Stomach (tissue), 9 donors: ENCODE measurements around the gene RANBP17. TPM values are rescaled to one million over a fixed set of nuclear protein-coding genes. Genes with fewer than 3 reads are reported as not detected.

Source experiments
- DNase-seq, 2 donors: peaks; one replicate each; pipeline versions ENCODE4 v3.0.0 to v3.0.0-alpha.2; 2013 to 2019
- H3K27ac ChIP-seq, 5 donors: fragments of 200-600 bp in 4 of 5; sonication (generic) in 4 of 5; one replicate each; pipeline ENCODE4 v1.5.1; 2013 to 2019; ENCODE audit warnings: mild to moderate bottlenecking in 1 of 5, moderate library complexity in 1 of 5
- H3K27me3 ChIP-seq, 3 donors: fragments of 200-600 bp; sonication (generic); one replicate each; pipeline ENCODE4 v1.5.1; 2017 to 2019; ENCODE audit warnings: mixed run types in 1 of 3
- H3K36me3 ChIP-seq, 4 donors: fragments of 200-600 bp; sonication (generic); 1 replicate in 3 of 4; 2 replicates in 1 of 4; pipeline ENCODE4 v1.5.1; 2016 to 2019
- H3K4me1 ChIP-seq, 4 donors: fragments of 200-600 bp; sonication (generic); one replicate each; pipeline ENCODE4 v1.5.1; 2016 to 2019
- H3K4me3 ChIP-seq, 4 donors: fragments of 200-600 bp; sonication (generic) in 3 of 4; one replicate each; pipeline ENCODE4 v1.5.1; 2016 to 2019; ENCODE audit warnings: mild to moderate bottlenecking in 1 of 4
- H3K9me3 ChIP-seq, 4 donors: fragments of 200-600 bp; sonication (generic); one replicate each; pipeline ENCODE4 v1.5.1; 2016 to 2019
- CTCF ChIP-seq, 7 experiments: fragments of 450-650 bp in 4 of 7; fragments of 200-600 bp in 3 of 7; sonication (generic) in 3 of 7; IDR thresholded peaks; one replicate each; pipeline ENCODE4 v1.5.1; 2016 to 2019; ENCODE audit warnings: antibody characterized with exemption in 7 of 7, control low read depth in 2 of 7, mild to moderate bottlenecking in 1 of 7
- EP300 ChIP-seq: sonication (generic); formaldehyde crosslinking; IDR thresholded peaks from one replicate; pipeline ENCODE4 v1.6.1; 2017; ENCODE audit warnings: antibody characterized with exemption
- POLR2A ChIP-seq, 4 donors: fragments of 450-650 bp; IDR thresholded peaks; one replicate each; pipeline ENCODE4 v1.6.1; 2016; ENCODE audit warnings: antibody characterized with exemption in 4 of 4, control low read depth in 2 of 4, mild to moderate bottlenecking in 1 of 4, moderate library complexity in 1 of 4
- POLR2AphosphoS5 ChIP-seq, 3 donors: sonication (generic); formaldehyde crosslinking; IDR thresholded peaks; one replicate each; pipeline ENCODE4 v1.6.1; 2016; ENCODE audit warnings: antibody characterized with exemption in 3 of 3
- WGBS, 5 donors: extraction: QIAGEN DNeasy Blood & Tissue Kit in 3 of 5; methylation state at CpG; one replicate each; pipeline versions ENCODE4 v1.1.5 to v1.1.7; 2013 to 2018; 5-methylcytosine and 5-hydroxymethylcytosine counted together
- intact Hi-C: fragments of 100-400 bp; cut with DNase I; formaldehyde crosslinking; loops from one replicate; pipeline ENCODE4 v1.15.1; 2023; ENCODE audit warnings: low total_unique reads
- polyA plus RNA-seq, 3 donors: library from polyadenylated mRNA; stranded (reverse); fragments of 200-250 nt; gene quantifications; one replicate each; pipeline ENCODE4 v1.2.3, GENCODE V29; 2013
- total RNA-seq, 5 donors: library from RNA; depleted of rRNA; stranded (reverse); fragments of >200 nt; gene quantifications; one replicate each; pipeline versions ENCODE4 v1.1.0 to v1.2.3, GENCODE V29; 2014 to 2016
- donor health status: healthy with polysubstance abuse.
- donor health status: Bipolar disorder and iron deficiency.
- donor health status: healthy.

The RANBP17 gene
- total and polyA plus RNA-seq, 8 donors: 1.4 to 75.6 (median 10.5) TPM

GRCh38 chr5:171310212-171310818, 448.5 kb downstream of the RANBP17 start:
- Histone ChIP-seq H3K27me3 (peaks cover 79 to 100% (median 95%) of the 10 kb centered on the region in 3 donors), H3K9me3 (peaks cover 0 to 10% (median 0%) of the 10 kb centered on the region in 4 donors), H3K27ac (no peak overlapping the region), H3K36me3 (no peaks in the 10 kb centered on the region), H3K4me3 (peak overlapping the region in 2 of 4 donors; percentile 11 to 19), H3K4me1 (peaks cover 45 to 73% (median 63%) of the 10 kb centered on the region in 4 donors)
- DNase-seq: peak in 1 of 2 donors; percentile 33
- intact Hi-C loops: no loop called here
- WGBS, 5 donors: 6 to 10% (median 7%) methylated on average over 30 to 41 of the region's 41 CpGs
- TF ChIP-seq EP300: no peak
- TF ChIP-seq CTCF (IDR thresholded peaks at IDR 0.05): peak in 1 of 7 experiments; percentile 23

GRCh38 chr5:171310819-171311321, 449.1 kb downstream of the RANBP17 start:
- intact Hi-C loops: no loop called here
- 1 to 5% (median 4%) methylated on average over 23 to 41 of the region's 41 CpGs for WGBS, 5 donors
- Histone ChIP-seq H3K27ac (no peak overlapping the region), H3K27me3 (peaks cover 83 to 100% (median 97%) of the 10 kb centered on the region in 3 donors), H3K36me3 (no peaks in the 10 kb centered on the region), H3K9me3 (peaks cover 0 to 10% (median 0%) of the 10 kb centered on the region in 4 donors), H3K4me3 (peak overlapping the region in 2 of 4 donors; percentile 39 to 48), H3K4me1 (peaks cover 50 to 79% (median 69%) of the 10 kb centered on the region in 4 donors)
- DNase-seq: peak in 1 of 2 donors; percentile 16
- TF ChIP-seq CTCF (IDR thresholded peaks at IDR 0.05) (no peak), POLR2A (IDR thresholded peaks at IDR 0.05) (no peak)

DNA sequence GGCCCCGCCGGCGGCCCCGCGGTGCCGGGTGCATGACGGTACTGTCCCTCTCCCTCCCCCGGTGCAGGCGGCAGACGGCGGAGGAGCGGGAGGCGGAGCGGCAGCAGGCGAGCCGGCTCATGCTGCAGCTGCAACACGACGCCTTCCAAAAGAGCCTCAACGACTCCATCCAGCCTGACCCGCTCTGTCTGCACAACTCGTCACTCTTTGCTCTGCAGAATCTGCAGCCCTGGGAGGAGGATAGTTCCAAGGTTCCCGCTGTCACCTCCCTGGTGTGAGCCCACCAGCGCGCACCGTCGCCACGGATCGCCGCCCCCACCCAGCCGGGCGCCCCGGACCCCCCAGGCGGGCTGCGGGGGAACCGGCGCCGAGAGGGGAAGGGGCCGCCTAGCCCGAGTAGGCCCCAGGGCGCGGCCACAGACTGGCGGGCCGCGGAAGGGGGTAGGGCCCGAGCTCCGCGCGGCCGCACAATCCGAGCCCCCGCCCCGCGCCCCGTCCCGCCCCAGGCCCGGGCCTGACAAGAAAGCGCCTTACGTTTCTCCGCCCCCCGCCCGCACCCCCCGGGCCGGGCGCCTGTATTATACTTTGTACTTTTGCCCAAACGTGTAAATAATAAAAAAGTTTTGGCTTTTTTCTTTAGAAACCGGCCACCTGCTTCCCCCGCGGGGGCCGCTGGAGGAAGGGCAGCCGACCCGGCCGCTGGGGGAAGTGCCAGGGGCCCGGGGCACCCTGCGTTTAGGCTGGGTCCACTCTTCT, 449.7 kb downstream of the RANBP17 start:
- peak in 1 of 2 donors; percentile 72 for DNase-seq
- Histone ChIP-seq H3K9me3 (peaks cover 0 to 10% (median 0%) of the 10 kb centered on the region in 4 donors), H3K36me3 (no peaks in the 10 kb centered on the region), H3K27ac (no peak overlapping the region), H3K4me1 (peaks cover 56 to 85% (median 75%) of the 10 kb centered on the region in 4 donors), H3K4me3 (peak overlapping the region; percentile 15 to 48 (median 30)), H3K27me3 (peaks cover 86 to 100% (median 99%) of the 10 kb centered on the region in 3 donors)
- no peak for TF ChIP-seq POLR2A (IDR thresholded peaks at IDR 0.05)
- TF ChIP-seq EP300: no peak
- TF ChIP-seq CTCF (IDR thresholded peaks at IDR 0.05): no peak
- no peak for TF ChIP-seq POLR2AphosphoS5 (IDR thresholded peaks at IDR 0.05)
- intact Hi-C loops: no loop called here
- WGBS, 5 donors: 2 to 4% (median 3%) methylated on average over 29 to 74 of the region's 74 CpGs

DNA sequence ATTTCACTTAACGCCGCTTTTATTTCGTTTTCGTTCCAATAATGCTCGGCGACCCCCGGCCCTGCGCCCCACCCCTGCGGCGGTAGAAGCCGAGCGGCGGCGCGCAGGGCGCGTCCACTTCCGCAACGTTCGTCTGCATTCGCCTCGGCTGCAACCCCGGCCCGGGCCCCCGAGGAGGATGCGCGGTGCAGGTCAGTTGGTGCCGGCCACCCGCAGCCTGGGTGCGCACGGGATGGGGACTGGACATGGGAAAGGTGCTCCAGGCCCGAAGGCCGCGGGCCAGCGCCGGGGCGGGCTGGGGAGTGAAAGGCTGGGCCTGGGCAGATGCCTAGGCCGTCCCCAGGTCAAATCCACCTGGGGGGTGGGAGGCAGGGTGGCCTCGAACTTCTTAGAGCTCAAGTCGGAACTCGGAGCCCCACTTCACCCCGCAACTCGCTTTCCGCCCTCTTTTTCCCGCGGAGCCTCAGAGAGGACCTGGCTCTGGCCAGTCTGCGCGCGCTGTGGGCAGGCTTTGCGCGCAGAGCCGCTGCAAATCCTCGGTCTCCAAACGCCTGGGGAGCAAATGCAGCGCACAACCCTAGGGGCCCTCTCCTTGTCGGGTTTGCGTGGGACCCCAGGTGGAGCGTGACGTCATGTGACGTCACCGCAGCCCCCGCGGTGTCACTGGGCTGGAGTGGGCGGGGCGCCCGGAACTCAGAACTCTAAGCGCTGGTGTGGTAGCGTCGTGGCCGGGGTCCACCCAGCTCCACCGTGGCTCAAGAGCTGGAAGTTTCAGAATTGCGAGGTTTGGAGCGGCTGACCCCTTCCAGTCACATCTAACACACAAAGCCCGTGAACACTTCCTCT, 450.5 kb downstream of the RANBP17 start:
- Histone ChIP-seq H3K4me3 (peak overlapping the region; percentile 15 to 48 (median 30)), H3K4me1 (peaks cover 59 to 94% (median 81%) of the 10 kb centered on the region in 4 donors), H3K36me3 (no peaks in the 10 kb centered on the region), H3K27me3 (peaks cover 84 to 100% (median 99%) of the 10 kb centered on the region in 3 donors), H3K9me3 (peaks cover 0 to 10% (median 0%) of the 10 kb centered on the region in 4 donors), H3K27ac (no peak overlapping the region)
- DNase-seq: peak in 1 of 2 donors; percentile 39
- 4 to 9% (median 5%) methylated on average over 57 to 74 of the region's 74 CpGs for WGBS, 5 donors
- TF ChIP-seq POLR2A (IDR thresholded peaks at IDR 0.05): no peak
- intact Hi-C loops: no loop called here
